AG20443 (cell line): ENCODE results near the gene GCNT2.
"Not testable (repeated sequence)": the region's sequence is repeated elsewhere in the genome, so short reads cannot be mapped to it uniquely, and the experiment has no call there.

Source experiments
- DNase-seq: peaks from one replicate; pipeline ENCODE4 v3.0.0; 2012; ENCODE audit warnings: low spot score, mixed read lengths

GCNT2 gene

GRCh38 chr6:10610289-10610688 is 89.1 kb downstream of the GCNT2 start:
- peak; percentile 23 for DNase-seq

GRCh38 chr6:10612161-10612560 is 91.0 kb downstream of the GCNT2 start:
- no peak for DNase-seq

GRCh38 chr6:10613077-10613476 is 91.9 kb downstream of the GCNT2 start:
- no peak for DNase-seq

GRCh38 chr6:10613723-10614122 is 92.6 kb downstream of the GCNT2 start:
- DNase-seq = no peak

GRCh38 chr6:10615675-10616074 is 94.5 kb downstream of the GCNT2 start:
- DNase-seq = no peak

- DNase-seq = not testable (repeated sequence)
These were observed 95.1 kb downstream of the GCNT2 start for GRCh38 chr6:10616266-10616665.

- DNase-seq = no peak
These were observed 96.0 kb downstream of the GCNT2 start for GRCh38 chr6:10617008-10617696.

GRCh38 chr6:10618409-10618808 is 97.3 kb downstream of the GCNT2 start:
- no peak for DNase-seq

- DNase-seq = no peak
These were observed 100.1 kb downstream of the GCNT2 start for GRCh38 chr6:10621213-10621612.

- DNase-seq = no peak
These were observed 100.7 kb downstream of the GCNT2 start for GRCh38 chr6:10621847-10622246.

GRCh38 chr6:10624836-10625235 is 103.7 kb downstream of the GCNT2 start:
- DNase-seq = no peak

- DNase-seq = no peak
These were observed 105.1 kb downstream of the GCNT2 start for GRCh38 chr6:10626154-10626741.

GRCh38 chr6:10627800-10628199 is 106.6 kb downstream of the GCNT2 start:
- no peak for DNase-seq

GRCh38 chr6:10630178-10630577 is 109.0 kb downstream of the GCNT2 start:
- no peak for DNase-seq

GRCh38 chr6:10633216-10633615 is 112.1 kb downstream of the GCNT2 start:
- DNase-seq = peak; percentile 47

- DNase-seq = no peak
These were observed 119.3 kb downstream of the GCNT2 start for GRCh38 chr6:10640412-10640811.

- DNase-seq = no peak
These were observed 120.4 kb downstream of the GCNT2 start for GRCh38 chr6:10641528-10641927.

GRCh38 chr6:10643201-10643651 is 122.1 kb downstream of the GCNT2 start:
- DNase-seq = no peak

GRCh38 chr6:10644225-10644624 is 123.1 kb downstream of the GCNT2 start:
- no peak for DNase-seq

GRCh38 chr6:10655508-10656055 is 134.4 kb downstream of the GCNT2 start:
- DNase-seq = no peak

GRCh38 chr6:10658910-10659698 is 138.0 kb downstream of the GCNT2 start:
- no peak for DNase-seq

- peak; percentile 12 for DNase-seq
These were observed 138.7 kb downstream of the GCNT2 start for GRCh38 chr6:10659699-10660348.
